Measurements from ENCODE around the gene STAB1. TPM values are rescaled to one million over a fixed set of nuclear protein-coding genes. Genes with fewer than 3 reads are reported as not detected.

STAB1 gene
- total and polyA plus RNA-seq, 2 of the 13 experiments (the other 11 are each of a cell fraction or from before 2014, with no cell fraction given) = 0.09 to 0.34 TPM

GRCh38 chr3:52446631-52447511 lies 48.3 kb upstream of the STAB1 start (continued):
- 0 out of 2 replicates have a peak, but pooled peaks have one; percentile 16 for TF ChIP-seq ELF1 (CRISPR knock-in tag; IDR thresholded peaks at IDR 0.05)
- 0 out of 2 replicates have a peak, but pooled peaks have one; percentile 38 for TF ChIP-seq MXD3 (CRISPR knock-in tag; IDR thresholded peaks at IDR 0.05)
- TF ChIP-seq SMAD3 (CRISPR knock-in tag; IDR thresholded peaks at IDR 0.05) = no peak
- TF ChIP-seq ARID2 (CRISPR knock-in tag; IDR thresholded peaks at IDR 0.05; ENCODE audit: borderline replicate concordance) = 0 out of 2 replicates have a peak, but pooled peaks have one; percentile 53
- TF ChIP-seq ZNF335 (CRISPR knock-in tag; IDR thresholded peaks at IDR 0.05) = peak; percentile 65; the same call in 1 of the 2 replicates
- TF ChIP-seq YEATS2 (CRISPR knock-in tag; IDR thresholded peaks at IDR 0.05; ENCODE audit: borderline replicate concordance) = 0 out of 2 replicates have a peak, but pooled peaks have one; percentile 19
- TF ChIP-seq SRY (CRISPR knock-in tag; IDR thresholded peaks at IDR 0.05) = no peak
- TF ChIP-seq RAD21 (CRISPR knock-in tag; IDR thresholded peaks at IDR 0.05) = peak; percentile 96
- TF ChIP-seq ZBTB25 (CRISPR knock-in tag; IDR thresholded peaks at IDR 0.05) = 0 out of 2 replicates have a peak, but pooled peaks have one; percentile 24
- TF ChIP-seq GZF1 (CRISPR knock-in tag; IDR thresholded peaks at IDR 0.05) = peak; percentile 34; the same call in 1 of the 2 replicates
- TF ChIP-seq ZFX (CRISPR knock-in tag; IDR thresholded peaks at IDR 0.05; ENCODE audit: low read depth) = peak; percentile 33; the same call in 1 of the 2 replicates
- peak; percentile 36; the same call in 1 of the 2 replicates for TF ChIP-seq ZNF337 (CRISPR knock-in tag; IDR thresholded peaks at IDR 0.05; ENCODE audit: borderline replicate concordance, low read depth)
- 0 out of 2 replicates have a peak, but pooled peaks have one; percentile 61 for TF ChIP-seq HIVEP1 (CRISPR knock-in tag; IDR thresholded peaks at IDR 0.05)
- TF ChIP-seq NONO (IDR thresholded peaks at IDR 0.05) = no peak
- 0 out of 2 replicates have a peak, but pooled peaks have one; percentile 31 for TF ChIP-seq NONO (CRISPR knock-in tag; conservative IDR thresholded peaks at IDR 0.05)
- TF ChIP-seq ZNF24 (IDR thresholded peaks at IDR 0.05) = 0 out of 2 replicates have a peak, but pooled peaks have one; percentile 13
- TF ChIP-seq PLRG1 (conservative IDR thresholded peaks at IDR 0.05) = no peak
- TF ChIP-seq MAX (IDR thresholded peaks at IDR 0.05) = peak; percentile 49
- peak; percentile 45; the same call in 1 of the 2 replicates for TF ChIP-seq ZFY (CRISPR knock-in tag; IDR thresholded peaks at IDR 0.05)
- no peak for TF ChIP-seq MYNN (CRISPR knock-in tag; IDR thresholded peaks at IDR 0.05; ENCODE audit: low read depth)
- TF ChIP-seq SP4 (CRISPR knock-in tag; IDR thresholded peaks at IDR 0.05) = peak; percentile 53; the same call in 1 of the 2 replicates
- no peak for TF ChIP-seq MXD1 (CRISPR knock-in tag; IDR thresholded peaks at IDR 0.05)
- TF ChIP-seq RNF2 (conservative IDR thresholded peaks at IDR 0.05; ENCODE audit: low read depth) = no peak
- peak; percentile 18; the same call in 1 of the 2 replicates for TF ChIP-seq NFKB2 (CRISPR knock-in tag; IDR thresholded peaks at IDR 0.05; ENCODE audit: borderline replicate concordance)
- TF ChIP-seq FOXC1 (CRISPR knock-in tag; IDR thresholded peaks at IDR 0.05; ENCODE audit: borderline replicate concordance) = peak; percentile 52; the same call in 1 of the 2 replicates
- TF ChIP-seq XRCC5 (optimal IDR thresholded peaks at IDR 0.05; ENCODE audit: low read length) = peak; percentile 59
- TF ChIP-seq ZSCAN21 (CRISPR knock-in tag; IDR thresholded peaks at IDR 0.05; ENCODE audit: borderline replicate concordance) = peak; percentile 28; the same call in 1 of the 2 replicates

Data from HepG2 (cell line).